K562 (cell line): Measurements from ENCODE around the gene SMIM30. TPM values are rescaled to one million over a fixed set of nuclear protein-coding genes. Genes with fewer than 3 reads are reported as not detected.

Experiments
- MYNN ChIP-seq, 2 experiments: sonication (generic); formaldehyde crosslinking in 1 of 2; IDR thresholded peaks; 2 replicates each; pipeline versions ENCODE4 v1.5.0 to v1.6.1; 2016 to 2020; ENCODE audit warnings: antibody characterized with exemption in 1 of 2, missing genetic modification reagents in 1 of 2
- NFIX ChIP-seq: fragments of 250-450 bp; sonication (Bioruptor Pico); IDR thresholded peaks from 2 replicates; pipeline ENCODE4 v1.4.0; 2020; ENCODE audit warnings: low read depth, mild to moderate bottlenecking, moderate library complexity
- PHB ChIP-seq: fragments of 250-450 bp; sonication (Bioruptor Pico); IDR thresholded peaks from 2 replicates; pipeline ENCODE4 v1.5.0; 2021
- REST ChIP-seq, 2 experiments: fragments of 450-650 bp; formaldehyde crosslinking in 1 of 2; IDR thresholded peaks; 2 replicates each; pipeline versions ENCODE4 v1.4.0 to v1.6.1; 2014 to 2020; ENCODE audit warnings: mild to moderate bottlenecking in 2 of 2, borderline replicate concordance in 1 of 2, low read depth in 1 of 2
- TFE3 ChIP-seq: fragments of 450-650 bp; formaldehyde crosslinking; IDR thresholded peaks from 2 replicates; pipeline ENCODE4 v1.4.0; 2020; ENCODE audit warnings: mild to moderate bottlenecking, mixed read lengths
- ZBTB40 ChIP-seq, 2 experiments: fragments of 450-650 bp in 1 of 2; sonication (generic) in 1 of 2; formaldehyde crosslinking in 1 of 2; IDR thresholded peaks; 2 replicates each; pipeline versions ENCODE4 v1.7.1 to v1.9.0; 2016 to 2022; ENCODE audit warnings: inconsistent platforms in 1 of 2, mild to moderate bottlenecking in 1 of 2, missing genetic modification reagents in 1 of 2
- ZNF253 ChIP-seq: fragments of 250-450 bp; sonication (Bioruptor Pico); conservative IDR thresholded peaks from 2 replicates; pipeline ENCODE4 v1.6.1; 2021; ENCODE audit warnings: mild to moderate bottlenecking
- polyA plus RNA-seq, 8 experiments: library from polyadenylated mRNA; depleted of rRNA in 4 of 8; stranded (reverse) in 5 of 8; unstranded in 3 of 8; fragments of >200 nt; fragmentation: Nextera tagmentation in 2 of 8; fragmentation: Illumina TruSeq in 1 of 8; extraction: Ambion mirVana in 2 of 8; extraction: Trizol in 1 of 8; gene quantifications; 2 replicates each; pipeline versions ENCODE4 v1.2.1 to v1.2.3, GENCODE V29; 2011 to 2014; ENCODE audit warnings: inconsistent platforms in 1 of 8, missing spikeins in 1 of 8
- total RNA-seq, 7 experiments: library from RNA; depleted of rRNA in 6 of 7; stranded (reverse); fragments of >200 nt in 6 of 7; fragmentation: Illumina TruSeq in 2 of 7; extraction: Trizol in 2 of 7; gene quantifications; 2 replicates each; pipeline versions ENCODE4 v1.2.1 to v1.2.3, GENCODE V29; 2011 to 2021; ENCODE audit warnings: low replicate concordance in 1 of 7

The SMIM30 gene
- total and polyA plus RNA-seq, 9 of the 15 experiments (the other 6 are each of a cell fraction or from before 2014, with no cell fraction given): 161 to 891 (median 316) TPM

- no peak for TF ChIP-seq TFE3
- peak; percentile 99 for TF ChIP-seq ZBTB40 (IDR thresholded peaks at IDR 0.05)
- TF ChIP-seq ZBTB40 (CRISPR knock-in tag; IDR thresholded peaks at IDR 0.05): peak; percentile 96
- peak; percentile 98 for TF ChIP-seq MYNN (IDR thresholded peaks at IDR 0.05)
- TF ChIP-seq MYNN (CRISPR knock-in tag; IDR thresholded peaks at IDR 0.05): no peak
- no peak for TF ChIP-seq ZNF253 (CRISPR knock-in tag)
- TF ChIP-seq REST (IDR thresholded peaks at IDR 0.05; ENCODE audit: borderline replicate concordance): no peak
- TF ChIP-seq REST (CRISPR knock-in tag; IDR thresholded peaks at IDR 0.05; ENCODE audit: low read depth): no peak
- no peak for TF ChIP-seq NFIX
- TF ChIP-seq PHB (CRISPR knock-in tag): no peak
Measured at GRCh38 chr7:113084496-113085172, 33.7 kb downstream of the SMIM30 start (continued).
